ENCODE measurements around the gene FGF11.

GRCh38 chr17:7464081-7464480 lies 24.8 kb downstream of the FGF11 start:
- TF ChIP-seq CTCF (IDR thresholded peaks at IDR 0.05) (no peak), POLR2A (IDR thresholded peaks at IDR 0.05) (no peak)

Measured in adrenal gland (tissue), 5 donors.